ENCODE measurements around the gene AGBL4. TPM values are rescaled to one million over a fixed set of nuclear protein-coding genes. Genes with fewer than 3 reads are reported as not detected.

The AGBL4 gene
- total RNA-seq, 1 experiment from 2014 or later: not detected

GRCh38 chr1:49424782-49425181 is 599.0 kb downstream of the AGBL4 start:
- H4K20me1 ChIP-seq (ENCODE audit: insufficient read depth): no peaks in the 10 kb centered on the region
- intact Hi-C loops (cut with micrococcal nuclease): no loop called here
- ChIA-PET CTCF (no interaction called here), RAD21 (ENCODE audit: low non-redundant PET in 1 of 2, low total read pairs in 2 of 2, uncharacterized antibody in 2 of 2, unreplicated experiment in 2 of 2) (no interaction called here), POLR2A (no interaction called here)
- no peaks in the 10 kb centered on the region for H3K79me2 ChIP-seq (ENCODE audit: insufficient read depth, low read length)
- no peak for DNase-seq (ENCODE audit: low read depth, low spot score)
- no peak overlapping the region for H3K4me3 ChIP-seq (replicated peaks in 1 of 2; ENCODE audit: low read depth in 1 of 2, low read length in 2 of 2)
- H3K36me3 ChIP-seq (ENCODE audit: control insufficient read depth in 1 of 2, insufficient read depth in 2 of 2, low read length in 2 of 2): no peaks in the 10 kb centered on the region
- no peak overlapping the region for H3K9ac ChIP-seq (ENCODE audit: low read length)
- H3K9me3 ChIP-seq (ENCODE audit: control insufficient read depth in 1 of 2, insufficient read depth in 1 of 2, low read depth in 1 of 2, low read length in 2 of 2): peaks cover 5 to 8% of the 10 kb centered on the region in 2 experiments; a peak in 2 of 4 replicates
- H2AFZ ChIP-seq (ENCODE audit: low read depth, low read length, poor library complexity, severe bottlenecking): no peak overlapping the region
- no peaks in the 10 kb centered on the region for H3K27me3 ChIP-seq (ENCODE audit: insufficient read depth, low read length)
- no peak overlapping the region for H3K27ac ChIP-seq (ENCODE audit: low read depth, low read length)
- no TSS peak for BruUV-seq (replicated peaks)
- no peaks in the 10 kb centered on the region for H3K4me1 ChIP-seq (ENCODE audit: control insufficient read depth in 1 of 2, insufficient read depth in 2 of 2, low read length in 2 of 2)
- H3K4me2 ChIP-seq (ENCODE audit: low read length): no peak overlapping the region
- ATAC-seq: no peak
- TF ChIP-seq RAD21 (IDR thresholded peaks at IDR 0.05; ENCODE audit: low read depth) (no peak), MAX (IDR thresholded peaks at IDR 0.05) (no peak), POLR2AphosphoS5 (IDR thresholded peaks at IDR 0.05; ENCODE audit: low read depth, low read length) (no peak), SP1 (IDR thresholded peaks at IDR 0.05; ENCODE audit: low read depth) (no peak), CEBPB (IDR thresholded peaks at IDR 0.05; ENCODE audit: low read depth) (no peak), ATF3 (IDR thresholded peaks at IDR 0.05) (no peak), EZH2 (IDR thresholded peaks at IDR 0.05) (no peak), ZFX (IDR thresholded peaks at IDR 0.05) (no peak), REST (IDR thresholded peaks at IDR 0.05; ENCODE audit: low read depth) (no peak), ZNF274 (IDR thresholded peaks at IDR 0.05; ENCODE audit: low read depth, low read length) (no peak), ZBTB33 (IDR thresholded peaks at IDR 0.05; ENCODE audit: extremely low read depth, insufficient replicate concordance, low read length) (no peak), CTCF (IDR thresholded peaks at IDR 0.05 in 2 of 3, conservative IDR thresholded peaks at IDR 0.05 in 1 of 3; ENCODE audit: borderline replicate concordance in 1 of 3, insufficient read depth in 1 of 3, low read depth in 2 of 3, low read length in 2 of 3) (no peak), JUND (IDR thresholded peaks at IDR 0.05) (no peak), SIN3A (IDR thresholded peaks at IDR 0.05; ENCODE audit: low read depth) (no peak), SRF (IDR thresholded peaks at IDR 0.05; ENCODE audit: low read depth) (no peak), EZH2phosphoT487 (IDR thresholded peaks at IDR 0.05; ENCODE audit: borderline replicate concordance) (no peak), CBX3 (IDR thresholded peaks at IDR 0.05; ENCODE audit: low read depth) (no peak), TCF7L2 (IDR thresholded peaks at IDR 0.05; ENCODE audit: borderline replicate concordance, extremely low read depth, insufficient read depth, insufficient read length) (no peak), YY1 (IDR thresholded peaks at IDR 0.05; ENCODE audit: extremely low read depth, insufficient replicate concordance, low read depth, low read length) (no peak), EGR1 (IDR thresholded peaks at IDR 0.05; ENCODE audit: low read depth) (no peak; the same call in 1 of the 2 replicates)
- H3K9me2 ChIP-seq (ENCODE audit: insufficient read depth): no peaks in the 10 kb centered on the region

All from HCT116 (cell line).